ENCODE results near the gene SMG6.

GRCh38 chr17:2056206-2057174 is 247.1 kb downstream of the SMG6 start:
- TF ChIP-seq CTCF (IDR thresholded peaks at IDR 0.05) (peak in 3 of 4 donors; percentile 6 to 32 (median 26)), POLR2A (IDR thresholded peaks at IDR 0.05) (no peak)
